Measurements from ENCODE around the gene SND1.

GRCh38 chr7:127871226-127871625, 219.2 kb downstream of the SND1 start:
- no peak for TF ChIP-seq POLR2AphosphoS5 (IDR thresholded peaks at IDR 0.05; ENCODE audit: borderline replicate concordance, low read depth, low read length)
- TF ChIP-seq EZH2 (IDR thresholded peaks at IDR 0.05): no peak
